Measurements from ENCODE around the gene NRCAM. TPM values are rescaled to one million over a fixed set of nuclear protein-coding genes. Genes with fewer than 3 reads are reported as not detected.

NRCAM gene
- total and polyA plus RNA-seq, 10 of the 15 experiments (the other 5 are each of a cell fraction or from before 2014, with no cell fraction given) = 0.30 to 2.0 (median 1.0) TPM

GRCh38 chr7:108503112-108504026 lies 47.1 kb upstream of the NRCAM start:
- in situ Hi-C loops (cut with MboI) (loop anchor here (5.0 kb wide), 1 partner anchor 321 kb away; no protein-coding TSS in a partner anchor), intact Hi-C loops (cut with micrococcal nuclease; ENCODE audit: unreplicated experiment) (no loop called here)
- FAIRE-seq (peak; percentile 31), DNase-seq (ENCODE audit: low read depth, low spot score) (peak; percentile 35), ATAC-seq (peak; percentile 96)
- Histone ChIP-seq H3K4me1 (ENCODE audit: control insufficient read depth, insufficient read depth, low read length) (peaks cover 4% of the 10 kb centered on the region; the same call in 1 of the 2 replicates), H3K27me3 (replicated peaks in 1 of 2; ENCODE audit: control insufficient read depth in 2 of 2, insufficient read depth in 2 of 2, low read length in 1 of 2) (no peaks in the 10 kb centered on the region), H3K4me3 (peak overlapping the region; percentile 19; the same call in 1 of the 2 replicates), H3K9ac (ENCODE audit: control insufficient read depth, insufficient read depth, low read length) (no peak overlapping the region), H2AFZ (ENCODE audit: control insufficient read depth, low read depth, low read length) (peak overlapping the region; percentile 37), H3K79me2 (ENCODE audit: control insufficient read depth, insufficient read depth, low read length) (no peaks in the 10 kb centered on the region), H4K20me1 (ENCODE audit: control insufficient read depth, insufficient read depth) (no peaks in the 10 kb centered on the region), H3K9me3 (replicated peaks; ENCODE audit: control insufficient read depth, insufficient read depth, low read length) (peaks cover 2% of the 10 kb centered on the region; the same call in 2 of the 3 replicates), H3K36me3 (ENCODE audit: control insufficient read depth in 2 of 2, insufficient read depth in 2 of 2, low read length in 1 of 2) (no peaks in the 10 kb centered on the region; a peak in 2 of 4 replicates), H3K27ac (ENCODE audit: control insufficient read depth, insufficient read depth) (peak overlapping the region; percentile 81), H3K4me2 (ENCODE audit: control insufficient read depth, insufficient read depth) (peak overlapping the region; percentile 58)
- TF ChIP-seq GABPA (IDR thresholded peaks at IDR 0.05; ENCODE audit: low read depth) (0 out of 2 replicates have a peak, but pooled peaks have one; percentile 40), TBL1XR1 (IDR thresholded peaks at IDR 0.05; ENCODE audit: low read depth, low read length) (no peak), FOS (IDR thresholded peaks at IDR 0.05; ENCODE audit: borderline replicate concordance, extremely low read depth, insufficient read length) (no peak), BCL3 (IDR thresholded peaks at IDR 0.05; ENCODE audit: borderline replicate concordance, insufficient read depth, low read depth, low read length, poor library complexity, severe bottlenecking) (no peak), YY1 (IDR thresholded peaks at IDR 0.05; ENCODE audit: low read depth, low read length) (no peak), ZNF384 (IDR thresholded peaks at IDR 0.05; ENCODE audit: borderline replicate concordance, low read depth, low read length) (no peak), CBX5 (IDR thresholded peaks at IDR 0.05; ENCODE audit: low read depth) (peak; percentile 80; the same call in 1 of the 2 replicates), CHD1 (IDR thresholded peaks at IDR 0.05; ENCODE audit: low read depth, low read length) (no peak), CUX1 (IDR thresholded peaks at IDR 0.05; ENCODE audit: insufficient replicate concordance, low read depth, low read length) (peak; percentile 56), NFIC (IDR thresholded peaks at IDR 0.05; ENCODE audit: low read depth, low read length) (peak; percentile 36; the same call in 1 of the 2 replicates), POU2F2 (IDR thresholded peaks at IDR 0.05; ENCODE audit: borderline replicate concordance, low read depth, low read length) (peak; percentile 77; the same call in 1 of the 3 replicates)
- WGBS (ENCODE audit: insufficient coverage, insufficient replicate concordance, low lambda C conversion rate, missing lambda C conversion rate) = 31% methylated on average over 5 of the region's 5 CpGs
- ChIA-PET RAD21 (ENCODE audit: unreplicated experiment) (interaction anchor here (0.9 to 1.5 kb wide), 6 partner anchors 10 to 320 kb away, joined by 3 to 8 read pairs (median 4); partner anchors contain the start of genes DNAJB9, PNPLA8 and THAP5), SMC1A (ENCODE audit: uncharacterized antibody, unreplicated experiment) (interaction anchor here (0.7 to 1.7 kb wide), 17 partner anchors 9 to 390 kb away, joined by 3 to 6 read pairs (median 3); partner anchors contain the start of gene PNPLA8), POLR2A (interaction anchor here (0.6 to 1.6 kb wide), 3 partner anchors 23 to 1493 kb away, joined by 4 to 10 read pairs (median 7); partner anchors contain the start of genes DNAJB9, PNPLA8 and THAP5), CTCF (interaction anchor here (0.7 to 1.6 kb wide), 12 partner anchors 8 to 336 kb away, joined by 3 to 5 read pairs (median 3); no protein-coding TSS in a partner anchor)
- no TSS peak for BruUV-seq (replicated peaks)
